ENCODE data around the gene DNER. TPM values are rescaled to one million over a fixed set of nuclear protein-coding genes. Genes with fewer than 3 reads are reported as not detected.

DNER gene
- total and polyA plus RNA-seq, 2 of the 4 experiments (the other 2 are of a cell fraction): under 0.01 to 0.14 TPM

DNA sequence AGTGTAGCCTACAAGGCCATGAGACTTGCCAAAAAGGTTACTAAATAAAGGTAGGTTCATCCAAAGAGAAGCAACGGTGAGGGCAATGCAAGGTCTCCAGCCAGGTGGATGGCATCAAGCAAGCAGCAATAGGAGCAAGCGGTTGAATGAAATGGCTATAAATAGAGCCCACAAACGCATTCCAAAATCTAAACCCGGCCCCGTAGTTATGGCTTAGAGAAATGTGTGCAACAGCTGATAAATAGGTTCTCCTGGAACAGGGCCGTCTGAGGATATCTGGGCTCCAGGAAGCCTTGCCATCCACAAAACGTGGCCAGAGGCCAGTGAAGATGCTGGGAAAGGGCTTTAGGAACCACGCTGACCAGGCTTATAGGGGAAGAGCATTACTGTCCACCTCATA is 297.2 kb downstream of the DNER start:
- Histone ChIP-seq H4K20me1 (ENCODE audit: insufficient read depth, low read length) (no peaks in the 10 kb centered on the region), H3K27me3 (ENCODE audit: control insufficient read depth, insufficient read depth, low read length) (no peaks in the 10 kb centered on the region), H3K79me1 (ENCODE audit: low read depth in 1 of 2, low read length in 2 of 2) (no peaks in the 10 kb centered on the region), H2BK15ac (ENCODE audit: low read depth, low read length) (no peak overlapping the region), H4K5ac (ENCODE audit: low read depth, low read length) (no peak overlapping the region; the same call in 1 of the 2 replicates), H3K56ac (ENCODE audit: extremely low read depth, insufficient read depth, low read length) (no peak overlapping the region), H3K14ac (replicated peaks; ENCODE audit: low read depth, low read length) (no peak overlapping the region), H2AFZ (replicated peaks; ENCODE audit: low read length, poor library complexity) (no peak overlapping the region), H4K8ac (ENCODE audit: low read depth in 2 of 2, low read length in 2 of 2) (no peak overlapping the region), H3K4me2 (ENCODE audit: low read depth, low read length) (no peak overlapping the region), H2AK9ac (replicated peaks; ENCODE audit: low read depth, low read length, poor library complexity) (no peak overlapping the region), H3K4me1 (ENCODE audit: control insufficient read depth, insufficient read depth, low read length) (peaks cover 4% of the 10 kb centered on the region; the same call in 1 of the 2 replicates), H3K36me3 (ENCODE audit: control insufficient read depth, insufficient read depth, low read length) (no peaks in the 10 kb centered on the region), H3K4me3 (ENCODE audit: insufficient read depth, low read depth, low read length) (no peak overlapping the region), H3K4ac (ENCODE audit: low read depth, low read length) (no peak overlapping the region), H3K9me3 (ENCODE audit: control insufficient read depth, insufficient read depth, low read length) (no peaks in the 10 kb centered on the region; the same call in 1 of the 2 replicates), H2BK20ac (ENCODE audit: low read depth, low read length) (no peak overlapping the region), H3K23ac (ENCODE audit: low read depth, low read length) (no peak overlapping the region), H2BK5ac (ENCODE audit: low read depth, low read length, poor library complexity, severe bottlenecking) (no peak overlapping the region), H3K9ac (ENCODE audit: low read depth, low read length) (no peak overlapping the region), H3K27ac (ENCODE audit: insufficient read depth, low read length) (no peak overlapping the region), H4K91ac (ENCODE audit: insufficient read depth, low read depth, low read length) (no peak overlapping the region), H2BK120ac (ENCODE audit: low read depth, low read length) (no peak overlapping the region), H3K9me1 (ENCODE audit: insufficient read depth, low read length) (no peaks in the 10 kb centered on the region), H2AK5ac (ENCODE audit: low read depth, low read length) (no peak overlapping the region), H3K18ac (ENCODE audit: low read depth, low read length) (no peak overlapping the region)
- ChIA-PET POLR2A (ENCODE audit: unreplicated experiment) (no interaction called here), CTCF (no interaction called here)
- dilution Hi-C loops (cut with HindIII; ENCODE audit: low sequenced_read_pairs, unreplicated experiment) (no loop called here), in situ Hi-C loops (cut with MboI; ENCODE audit: low sequenced_read_pairs) (no loop called here), intact Hi-C loops (cut with micrococcal nuclease) (no loop called here)
- WGBS, 2 experiments (ENCODE audit: extremely low coverage in 2 of 2, insufficient read length in 1 of 2): 33% methylated on average over 1 of the region's 8 CpGs; no CpG with 5 or more reads in 1 of the 2 experiments
- DNase-seq: no peak
- BruUV-seq (replicated peaks): no TSS peak
- no peak for ATAC-seq (ENCODE audit: low read depth)
- no peak for TF ChIP-seq FOS (IDR thresholded peaks at IDR 0.05; ENCODE audit: low read depth, low read length)
- no peak for TF ChIP-seq RCOR1 (IDR thresholded peaks at IDR 0.05; ENCODE audit: insufficient replicate concordance, low read length)
- no peak for TF ChIP-seq ELK1 (IDR thresholded peaks at IDR 0.05; ENCODE audit: borderline replicate concordance, low read depth, low read length)
- no peak for TF ChIP-seq NFE2L2 (IDR thresholded peaks at IDR 0.05; ENCODE audit: low read depth, low read length)
- no peak for TF ChIP-seq USF2 (IDR thresholded peaks at IDR 0.05; ENCODE audit: low read depth, low read length)
- TF ChIP-seq CEBPB (IDR thresholded peaks at IDR 0.05; ENCODE audit: low read depth, low read length): no peak
- TF ChIP-seq RAD21 (IDR thresholded peaks at IDR 0.05; ENCODE audit: low read length): no peak
- TF ChIP-seq, protein P1, sequence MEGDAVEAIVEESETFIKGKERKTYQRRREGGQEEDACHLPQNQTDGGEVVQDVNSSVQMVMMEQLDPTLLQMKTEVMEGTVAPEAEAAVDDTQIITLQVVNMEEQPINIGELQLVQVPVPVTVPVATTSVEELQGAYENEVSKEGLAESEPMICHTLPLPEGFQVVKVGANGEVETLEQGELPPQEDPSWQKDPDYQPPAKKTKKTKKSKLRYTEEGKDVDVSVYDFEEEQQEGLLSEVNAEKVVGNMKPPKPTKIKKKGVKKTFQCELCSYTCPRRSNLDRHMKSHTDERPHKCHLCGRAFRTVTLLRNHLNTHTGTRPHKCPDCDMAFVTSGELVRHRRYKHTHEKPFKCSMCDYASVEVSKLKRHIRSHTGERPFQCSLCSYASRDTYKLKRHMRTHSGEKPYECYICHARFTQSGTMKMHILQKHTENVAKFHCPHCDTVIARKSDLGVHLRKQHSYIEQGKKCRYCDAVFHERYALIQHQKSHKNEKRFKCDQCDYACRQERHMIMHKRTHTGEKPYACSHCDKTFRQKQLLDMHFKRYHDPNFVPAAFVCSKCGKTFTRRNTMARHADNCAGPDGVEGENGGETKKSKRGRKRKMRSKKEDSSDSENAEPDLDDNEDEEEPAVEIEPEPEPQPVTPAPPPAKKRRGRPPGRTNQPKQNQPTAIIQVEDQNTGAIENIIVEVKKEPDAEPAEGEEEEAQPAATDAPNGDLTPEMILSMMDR (conservative IDR thresholded peaks at IDR 0.05; ENCODE audit: low read depth, low read length): no peak
- no peak for TF ChIP-seq RFX5 (IDR thresholded peaks at IDR 0.05; ENCODE audit: low read depth, low read length)
- no peak for TF ChIP-seq MXI1 (IDR thresholded peaks at IDR 0.05; ENCODE audit: borderline replicate concordance, low read depth, low read length)
- no peak for TF ChIP-seq POLR2A (IDR thresholded peaks at IDR 0.05; ENCODE audit: low read depth, low read length)

All from IMR-90 (cell line).